Activated T-helper 17 cell treated with anti-CD3 and anti-CD28 coated beads, Interleukin-2, amount 50 U/mL, for 72 hours (primary cell): ENCODE results near the gene DIABLO. TPM values are rescaled to one million over a fixed set of nuclear protein-coding genes. Genes with fewer than 3 reads are reported as not detected.
A peak's percentile ranks its signal among the peaks of the same experiment; 100 is the strongest.

Experiments
- ATAC-seq: fragments of 150-1000 bp; cut with Tn5 transposase; replicated peaks from 2 replicates; pipeline ENCODE4 v1.10.0; 2021; ENCODE audit warnings: mild to moderate bottlenecking, moderate library complexity
- H3K27ac Mint-ChIP-seq: one replicate; pipeline ENCODE4 v1.8.0; 2022; ENCODE audit warnings: mixed read lengths
- H3K27me3 Mint-ChIP-seq: one replicate; pipeline ENCODE4 v1.8.0; 2022; ENCODE audit warnings: mixed read lengths
- H3K36me3 Mint-ChIP-seq: one replicate; pipeline ENCODE4 v1.8.0; 2022; ENCODE audit warnings: low read depth, mild to moderate bottlenecking, mixed read lengths
- H3K4me1 Mint-ChIP-seq: one replicate; pipeline ENCODE4 v1.8.0; 2022; ENCODE audit warnings: mixed read lengths
- H3K4me3 Mint-ChIP-seq: one replicate; pipeline ENCODE4 v1.8.0; 2022; ENCODE audit warnings: mild to moderate bottlenecking, mixed read lengths
- H3K9me3 Mint-ChIP-seq: one replicate; pipeline ENCODE4 v1.8.0; 2022; ENCODE audit warnings: mixed read lengths
- total RNA-seq, 2 donors: library from RNA; stranded (reverse); gene quantifications; one replicate each; pipeline ENCODE4 v1.2.3, GENCODE V29; 2022

Gene DIABLO
- total RNA-seq, 2 donors from 2014 or later = 44.0 to 50.5 TPM

DNA sequence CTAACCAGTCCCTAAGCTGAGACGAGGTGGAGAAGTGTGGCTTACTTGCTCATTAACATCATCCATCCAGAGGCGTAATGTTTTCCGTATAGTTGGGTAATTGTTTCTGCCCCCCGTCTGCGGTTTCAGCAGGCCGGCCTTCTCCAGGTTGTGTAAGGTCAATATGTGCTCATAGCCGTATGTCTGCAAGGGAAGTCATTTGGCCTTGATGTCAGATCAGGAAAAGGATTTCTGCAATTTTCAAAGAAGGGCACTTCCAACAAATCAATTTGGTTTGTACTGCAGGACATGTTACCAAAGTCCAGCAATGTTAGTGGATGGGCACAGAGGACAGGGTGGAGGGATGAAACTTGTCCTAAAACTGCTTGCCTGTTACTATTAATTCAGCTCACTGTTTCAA lies 9.9 kb upstream of the DIABLO start:
- no peak overlapping the region for H3K4me3 Mint-ChIP-seq
- H3K27ac Mint-ChIP-seq = peak overlapping the region; percentile 17
- H3K27me3 Mint-ChIP-seq = no peaks in the 10 kb centered on the region
- H3K4me1 Mint-ChIP-seq = no peaks in the 10 kb centered on the region
- peaks cover 88% of the 10 kb centered on the region for H3K36me3 Mint-ChIP-seq
- no peaks in the 10 kb centered on the region for H3K9me3 Mint-ChIP-seq
- no peak for ATAC-seq

DNA sequence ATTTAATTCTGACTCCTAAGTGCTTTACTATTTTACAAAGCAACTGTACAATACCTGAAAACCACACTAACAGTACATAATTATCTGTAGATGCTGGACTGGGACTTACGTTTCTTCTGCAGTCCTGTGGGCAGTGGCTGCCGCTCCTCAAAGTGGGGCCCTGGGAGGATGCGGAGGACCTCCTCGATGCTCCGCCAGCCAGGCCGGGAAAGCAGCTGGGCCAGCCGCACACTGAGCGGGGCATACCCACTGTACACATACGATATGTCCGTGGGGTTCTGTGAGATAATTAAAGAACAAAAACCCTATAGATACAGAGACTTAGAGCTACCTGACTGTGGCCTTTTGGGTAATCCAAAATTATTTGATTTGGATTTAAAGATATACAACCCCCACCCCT lies 6.8 kb upstream of the DIABLO start:
- Mint-ChIP-seq H3K9me3 (no peaks in the 10 kb centered on the region), H3K4me1 (peaks cover 4% of the 10 kb centered on the region), H3K27me3 (no peaks in the 10 kb centered on the region), H3K36me3 (peaks cover 75% of the 10 kb centered on the region), H3K4me3 (no peak overlapping the region), H3K27ac (no peak overlapping the region)
- no peak for ATAC-seq

- H3K4me1 Mint-ChIP-seq = peaks cover 9% of the 10 kb centered on the region
- ATAC-seq = no peak
- H3K27ac Mint-ChIP-seq = no peak overlapping the region
- peaks cover 63% of the 10 kb centered on the region for H3K36me3 Mint-ChIP-seq
- H3K27me3 Mint-ChIP-seq = no peaks in the 10 kb centered on the region
- H3K4me3 Mint-ChIP-seq = no peak overlapping the region
- H3K9me3 Mint-ChIP-seq = no peaks in the 10 kb centered on the region
These were observed 4.9 kb upstream of the DIABLO start for GRCh38 chr12:122230798-122231197.

- Mint-ChIP-seq H3K9me3 (no peaks in the 10 kb centered on the region), H3K4me1 (peaks cover 20% of the 10 kb centered on the region), H3K27ac (no peak overlapping the region), H3K4me3 (peak overlapping the region; percentile 80), H3K27me3 (no peaks in the 10 kb centered on the region), H3K36me3 (peaks cover 52% of the 10 kb centered on the region)
- no peak for ATAC-seq
These were observed 2.2 kb upstream of the DIABLO start for GRCh38 chr12:122228092-122228491.

GRCh38 chr12:122227341-122227740 lies 1.5 kb upstream of the DIABLO start:
- H3K36me3 Mint-ChIP-seq = peaks cover 52% of the 10 kb centered on the region
- no peak for ATAC-seq
- no peaks in the 10 kb centered on the region for H3K27me3 Mint-ChIP-seq
- peaks cover 20% of the 10 kb centered on the region for H3K4me1 Mint-ChIP-seq
- no peak overlapping the region for H3K27ac Mint-ChIP-seq
- H3K9me3 Mint-ChIP-seq = no peaks in the 10 kb centered on the region
- peak overlapping the region; percentile 80 for H3K4me3 Mint-ChIP-seq

DNA sequence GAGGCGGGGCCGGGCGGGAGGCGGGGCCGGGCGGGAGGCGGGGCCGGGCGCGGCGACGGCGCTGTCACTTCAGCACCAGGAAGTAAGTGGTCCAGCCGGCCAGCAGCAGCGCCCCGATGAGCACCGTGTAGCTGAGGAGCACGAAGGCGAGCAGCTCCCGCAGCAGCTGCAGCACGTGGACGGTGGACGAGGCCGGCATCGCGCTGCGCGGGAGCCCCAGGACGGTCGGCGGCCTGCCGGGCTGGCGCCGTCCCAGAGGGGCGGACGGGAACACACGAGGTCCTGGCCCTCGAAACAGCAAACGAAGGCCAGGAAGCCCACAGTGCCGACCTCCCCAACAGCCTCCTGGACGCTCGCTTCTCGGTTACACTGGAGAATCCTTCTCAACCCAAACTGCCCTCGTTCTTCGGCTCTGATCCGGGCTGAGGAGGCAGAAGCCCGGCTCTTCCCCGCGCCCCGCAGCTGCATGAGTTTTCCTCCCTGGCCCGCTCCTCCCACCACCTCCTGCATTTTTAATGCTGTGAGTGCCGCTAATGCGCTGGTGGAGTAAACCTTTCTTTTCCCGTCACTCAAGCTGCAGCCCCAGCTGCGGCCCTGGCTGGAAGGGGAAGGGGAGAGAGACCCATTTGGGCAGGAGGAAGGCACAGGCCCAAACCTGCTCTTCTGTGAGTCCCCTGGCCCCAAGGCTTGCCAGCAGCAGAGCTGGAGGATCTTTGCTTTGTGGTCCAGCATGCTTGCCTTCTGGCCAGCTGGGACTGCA lies 694 bp upstream of the DIABLO start:
- no peaks in the 10 kb centered on the region for H3K9me3 Mint-ChIP-seq
- H3K36me3 Mint-ChIP-seq = peaks cover 52% of the 10 kb centered on the region
- peaks cover 20% of the 10 kb centered on the region for H3K4me1 Mint-ChIP-seq
- no peak for ATAC-seq
- no peak overlapping the region for H3K27ac Mint-ChIP-seq
- peak overlapping the region; percentile 80 for H3K4me3 Mint-ChIP-seq
- H3K27me3 Mint-ChIP-seq = no peaks in the 10 kb centered on the region

GRCh38 chr12:122216445-122216844 lies 9.4 kb downstream of the DIABLO start:
- Mint-ChIP-seq H3K4me1 (peaks cover 5% of the 10 kb centered on the region), H3K27me3 (no peaks in the 10 kb centered on the region), H3K36me3 (peaks cover 100% of the 10 kb centered on the region), H3K9me3 (no peaks in the 10 kb centered on the region), H3K27ac (no peak overlapping the region), H3K4me3 (no peak overlapping the region)
- no peak for ATAC-seq

- Mint-ChIP-seq H3K27ac (no peak overlapping the region), H3K9me3 (no peaks in the 10 kb centered on the region), H3K27me3 (no peaks in the 10 kb centered on the region), H3K36me3 (peaks cover 100% of the 10 kb centered on the region), H3K4me1 (peaks cover 5% of the 10 kb centered on the region), H3K4me3 (no peak overlapping the region)
- ATAC-seq = peak; percentile 77
These were observed 10.1 kb downstream of the DIABLO start for GRCh38 chr12:122215771-122216170.

GRCh38 chr12:122208073-122208820 lies 17.6 kb downstream of the DIABLO start:
- peaks cover 5% of the 10 kb centered on the region for H3K27me3 Mint-ChIP-seq
- H3K27ac Mint-ChIP-seq = no peak overlapping the region
- H3K4me3 Mint-ChIP-seq = no peak overlapping the region
- H3K36me3 Mint-ChIP-seq = peaks cover 68% of the 10 kb centered on the region
- H3K4me1 Mint-ChIP-seq = peaks cover 6% of the 10 kb centered on the region
- no peak for ATAC-seq
- no peaks in the 10 kb centered on the region for H3K9me3 Mint-ChIP-seq

- ATAC-seq = no peak
- H3K27ac Mint-ChIP-seq = no peak overlapping the region
- H3K36me3 Mint-ChIP-seq = peaks cover 59% of the 10 kb centered on the region
- H3K9me3 Mint-ChIP-seq = no peaks in the 10 kb centered on the region
- peaks cover 5% of the 10 kb centered on the region for H3K27me3 Mint-ChIP-seq
- no peak overlapping the region for H3K4me3 Mint-ChIP-seq
- H3K4me1 Mint-ChIP-seq = peaks cover 6% of the 10 kb centered on the region
These were observed 18.5 kb downstream of the DIABLO start for GRCh38 chr12:122207391-122207790.

GRCh38 chr12:122206976-122207375 lies 18.9 kb downstream of the DIABLO start:
- H3K27ac Mint-ChIP-seq = no peak overlapping the region
- H3K36me3 Mint-ChIP-seq = peaks cover 55% of the 10 kb centered on the region
- ATAC-seq = no peak
- peaks cover 5% of the 10 kb centered on the region for H3K27me3 Mint-ChIP-seq
- no peak overlapping the region for H3K4me3 Mint-ChIP-seq
- peaks cover 6% of the 10 kb centered on the region for H3K4me1 Mint-ChIP-seq
- H3K9me3 Mint-ChIP-seq = no peaks in the 10 kb centered on the region

DNA sequence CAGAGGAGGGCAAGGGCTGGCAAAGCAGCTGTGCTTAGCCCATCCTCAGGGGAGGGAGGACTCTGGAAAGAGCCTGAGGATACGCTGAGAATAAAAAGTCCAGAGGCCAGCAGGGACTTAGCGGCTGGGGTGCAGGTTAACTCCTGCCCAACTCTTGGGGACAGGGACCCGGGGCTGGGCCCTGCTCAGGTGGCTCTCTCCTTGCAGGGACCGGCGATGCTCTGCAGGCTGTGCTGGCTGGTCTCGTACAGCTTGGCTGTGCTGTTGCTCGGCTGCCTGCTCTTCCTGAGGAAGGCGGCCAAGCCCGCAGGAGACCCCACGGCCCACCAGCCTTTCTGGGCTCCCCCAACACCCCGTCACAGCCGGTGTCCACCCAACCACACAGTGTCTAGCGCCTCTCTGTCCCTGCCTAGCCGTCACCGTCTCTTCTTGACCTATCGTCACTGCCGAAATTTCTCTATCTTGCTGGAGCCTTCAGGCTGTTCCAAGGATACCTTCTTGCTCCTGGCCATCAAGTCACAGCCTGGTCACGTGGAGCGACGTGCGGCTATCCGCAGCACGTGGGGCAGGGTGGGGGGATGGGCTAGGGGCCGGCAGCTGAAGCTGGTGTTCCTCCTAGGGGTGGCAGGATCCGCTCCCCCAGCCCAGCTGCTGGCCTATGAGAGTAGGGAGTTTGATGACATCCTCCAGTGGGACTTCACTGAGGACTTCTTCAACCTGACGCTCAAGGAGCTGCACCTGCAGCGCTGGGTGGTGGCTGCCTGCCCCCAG lies 19.6 kb downstream of the DIABLO start:
- peaks cover 6% of the 10 kb centered on the region for H3K4me1 Mint-ChIP-seq
- H3K4me3 Mint-ChIP-seq = no peak overlapping the region
- peaks cover 48% of the 10 kb centered on the region for H3K36me3 Mint-ChIP-seq
- H3K9me3 Mint-ChIP-seq = no peaks in the 10 kb centered on the region
- peaks cover 5% of the 10 kb centered on the region for H3K27me3 Mint-ChIP-seq
- ATAC-seq = no peak
- H3K27ac Mint-ChIP-seq = no peak overlapping the region

GRCh38 chr12:122205053-122205925 lies 20.6 kb downstream of the DIABLO start:
- Mint-ChIP-seq H3K36me3 (peaks cover 40% of the 10 kb centered on the region), H3K4me3 (peak overlapping the region; percentile 63), H3K27ac (peak overlapping the region; percentile 34), H3K27me3 (peaks cover 5% of the 10 kb centered on the region), H3K9me3 (no peaks in the 10 kb centered on the region), H3K4me1 (peaks cover 6% of the 10 kb centered on the region)
- no peak for ATAC-seq
